WTC11 (cell line): ENCODE results near the gene ITGA1. TPM values are rescaled to one million over a fixed set of nuclear protein-coding genes. Genes with fewer than 3 reads are reported as not detected.

ENCODE experiments used
- ATAC-seq: fragments of 200-7000 bp; cut with Tn5 transposase; 2 replicates; pipeline ENCODE4 v1.10.0; 2021; ENCODE audit warnings: mild to moderate bottlenecking, moderate library complexity
- CTCF ChIA-PET: fragments of 300-600 bp; sonication (Branson Sonifier 250); formaldehyde crosslinking; loops from one replicate; lab custom pipeline; 2021; ENCODE audit warnings: antibody characterized with exemption; lab: Charles Lee
- POLR2A ChIA-PET: fragments of 350-600 bp; sonication (Branson Sonifier 250); formaldehyde crosslinking; loops from one replicate; lab custom pipeline; 2021; ENCODE audit warnings: antibody characterized with exemption; lab: Charles Lee
- DNase-seq: peaks from one replicate; pipeline ENCODE4 v3.0.0; 2021; ENCODE audit warnings: low spot score
- H3K27ac Mint-ChIP-seq: 2 replicates; pipeline ENCODE4 v1.8.0; 2021; ENCODE audit warnings: mixed read lengths
- H3K27me3 Mint-ChIP-seq: 2 replicates; pipeline ENCODE4 v1.8.0; 2021; ENCODE audit warnings: low read depth, mild to moderate bottlenecking, moderate library complexity, mixed read lengths
- H3K36me3 Mint-ChIP-seq: 2 replicates; pipeline ENCODE4 v1.8.0; 2021; ENCODE audit warnings: mixed read lengths
- H3K4me1 Mint-ChIP-seq: 2 replicates; pipeline ENCODE4 v1.8.0; 2022; ENCODE audit warnings: mixed read lengths
- H3K4me3 Mint-ChIP-seq: 2 replicates; pipeline ENCODE4 v1.8.0; 2021; ENCODE audit warnings: mild to moderate bottlenecking, moderate library complexity, mixed read lengths
- H3K9me3 Mint-ChIP-seq: 2 replicates; pipeline ENCODE4 v1.8.0; 2021; ENCODE audit warnings: mixed read lengths
- ATF1 ChIP-seq: sonication (generic); formaldehyde crosslinking; IDR thresholded peaks from 2 replicates; pipeline ENCODE4 v1.8.1; 2023; ENCODE audit warnings: mild to moderate bottlenecking, moderate library complexity, missing genetic modification reagents
- CBFB ChIP-seq: sonication (generic); formaldehyde crosslinking; IDR thresholded peaks from 2 replicates; pipeline ENCODE4 v1.8.1; 2022; ENCODE audit warnings: mild to moderate bottlenecking, low read depth, missing genetic modification reagents
- EMX1 ChIP-seq: fragments of 250-450 bp; sonication (Bioruptor Pico); IDR thresholded peaks from 2 replicates; pipeline ENCODE4 v1.8.0; 2021; ENCODE audit warnings: mild to moderate bottlenecking
- FOXK1 ChIP-seq: sonication (generic); formaldehyde crosslinking; IDR thresholded peaks from 2 replicates; pipeline ENCODE4 v1.8.0; 2022; ENCODE audit warnings: mild to moderate bottlenecking, moderate library complexity, missing genetic modification reagents
- GABPB1 ChIP-seq: sonication (generic); formaldehyde crosslinking; IDR thresholded peaks from 2 replicates; pipeline ENCODE4 v1.8.1; 2023; ENCODE audit warnings: mild to moderate bottlenecking, missing genetic modification reagents
- MYBL2 ChIP-seq: sonication (generic); formaldehyde crosslinking; IDR thresholded peaks from 2 replicates; pipeline ENCODE4 v1.8.1; 2023; ENCODE audit warnings: mild to moderate bottlenecking, moderate library complexity, missing genetic modification reagents
- PRDM15 ChIP-seq: sonication (generic); formaldehyde crosslinking; IDR thresholded peaks from 2 replicates; pipeline ENCODE4 v1.8.0; 2022; ENCODE audit warnings: missing genetic modification reagents
- SMAD4 ChIP-seq: sonication (generic); formaldehyde crosslinking; IDR thresholded peaks from 2 replicates; pipeline ENCODE4 v1.8.0; 2022; ENCODE audit warnings: mild to moderate bottlenecking, missing genetic modification reagents
- TCF7 ChIP-seq: sonication (generic); formaldehyde crosslinking; IDR thresholded peaks from 2 replicates; pipeline ENCODE4 v1.8.0; 2022; ENCODE audit warnings: mild to moderate bottlenecking, low read depth, missing genetic modification reagents, moderate library complexity
- TEAD1 ChIP-seq: sonication (generic); formaldehyde crosslinking; IDR thresholded peaks from 2 replicates; pipeline ENCODE4 v1.8.0; 2022; ENCODE audit warnings: mild to moderate bottlenecking, missing genetic modification reagents
- ZNF219 ChIP-seq: sonication (generic); formaldehyde crosslinking; IDR thresholded peaks from 2 replicates; pipeline ENCODE4 v1.8.0; 2023; ENCODE audit warnings: missing genetic modification reagents, mild to moderate bottlenecking, borderline replicate concordance
- ZNF232 ChIP-seq: sonication (generic); formaldehyde crosslinking; IDR thresholded peaks from 2 replicates; pipeline ENCODE4 v1.8.0; 2022; ENCODE audit warnings: mild to moderate bottlenecking, missing genetic modification reagents
- ZNF263 ChIP-seq: sonication (generic); formaldehyde crosslinking; IDR thresholded peaks from 2 replicates; pipeline ENCODE4 v1.8.1; 2022; ENCODE audit warnings: low read depth, mild to moderate bottlenecking, moderate library complexity, missing genetic modification reagents
- ZNF512 ChIP-seq: sonication (generic); formaldehyde crosslinking; IDR thresholded peaks from 2 replicates; pipeline ENCODE4 v1.8.1; 2022; ENCODE audit warnings: missing genetic modification reagents, borderline replicate concordance
- total RNA-seq: library from RNA; stranded (reverse); gene quantifications from 3 replicates; pipeline ENCODE4 v1.2.3, GENCODE V29; 2021
- TF ChIP-seq, protein P1 (sequence below): sonication (generic); formaldehyde crosslinking; IDR thresholded peaks from 2 replicates; pipeline ENCODE4 v1.8.1; 2022; ENCODE audit warnings: mild to moderate bottlenecking, missing genetic modification reagents, moderate library complexity, borderline replicate concordance
- TF ChIP-seq, protein P2 (sequence below): sonication (generic); formaldehyde crosslinking; IDR thresholded peaks from 2 replicates; pipeline ENCODE4 v1.8.1; 2023; ENCODE audit warnings: mild to moderate bottlenecking, missing genetic modification reagents, moderate library complexity
- TF ChIP-seq, protein P3 (sequence below): sonication (generic); formaldehyde crosslinking; IDR thresholded peaks from 2 replicates; pipeline ENCODE4 v1.8.1; 2023; ENCODE audit warnings: mild to moderate bottlenecking, missing genetic modification reagents, borderline replicate concordance
- TF ChIP-seq, protein P4 (sequence below): sonication (generic); formaldehyde crosslinking; IDR thresholded peaks from 2 replicates; pipeline ENCODE4 v1.8.1; 2022; ENCODE audit warnings: low read depth, mild to moderate bottlenecking, moderate library complexity, missing genetic modification reagents, borderline replicate concordance

The ITGA1 gene
- total RNA-seq, 1 experiment from 2014 or later = 6.5 TPM

GRCh38 chr5:52767766-52768480 lies 19.8 kb upstream of the ITGA1 start (continued):
- TF ChIP-seq, protein P1, sequence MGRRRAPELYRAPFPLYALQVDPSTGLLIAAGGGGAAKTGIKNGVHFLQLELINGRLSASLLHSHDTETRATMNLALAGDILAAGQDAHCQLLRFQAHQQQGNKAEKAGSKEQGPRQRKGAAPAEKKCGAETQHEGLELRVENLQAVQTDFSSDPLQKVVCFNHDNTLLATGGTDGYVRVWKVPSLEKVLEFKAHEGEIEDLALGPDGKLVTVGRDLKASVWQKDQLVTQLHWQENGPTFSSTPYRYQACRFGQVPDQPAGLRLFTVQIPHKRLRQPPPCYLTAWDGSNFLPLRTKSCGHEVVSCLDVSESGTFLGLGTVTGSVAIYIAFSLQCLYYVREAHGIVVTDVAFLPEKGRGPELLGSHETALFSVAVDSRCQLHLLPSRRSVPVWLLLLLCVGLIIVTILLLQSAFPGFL (CRISPR knock-in tag) = no peak

- DNase-seq (no peak), ATAC-seq (no peak)
- Mint-ChIP-seq H3K27me3 (no peaks in the 10 kb centered on the region), H3K9me3 (no peaks in the 10 kb centered on the region; the same call in 1 of the 2 replicates), H3K4me1 (peaks cover 3% of the 10 kb centered on the region), H3K27ac (no peak overlapping the region), H3K4me3 (no peak overlapping the region), H3K36me3 (no peaks in the 10 kb centered on the region)
- ChIA-PET POLR2A (interaction anchor here (0.7 to 1.0 kb wide), 2 partner anchors 10 to 1795 kb away, joined by 3 read pairs; no protein-coding TSS in a partner anchor), CTCF (no interaction called here)
- TF ChIP-seq ZNF232 (CRISPR knock-in tag) = no peak
- TF ChIP-seq, protein P2, sequence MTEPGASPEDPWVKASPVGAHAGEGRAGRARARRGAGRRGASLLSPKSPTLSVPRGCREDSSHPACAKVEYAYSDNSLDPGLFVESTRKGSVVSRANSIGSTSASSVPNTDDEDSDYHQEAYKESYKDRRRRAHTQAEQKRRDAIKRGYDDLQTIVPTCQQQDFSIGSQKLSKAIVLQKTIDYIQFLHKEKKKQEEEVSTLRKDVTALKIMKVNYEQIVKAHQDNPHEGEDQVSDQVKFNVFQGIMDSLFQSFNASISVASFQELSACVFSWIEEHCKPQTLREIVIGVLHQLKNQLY (CRISPR knock-in tag) = no peak
- no peak for TF ChIP-seq ZNF219 (CRISPR knock-in tag)
- no peak for TF ChIP-seq TCF7 (CRISPR knock-in tag)
- TF ChIP-seq SMAD4 = no peak
- no peak for TF ChIP-seq ZNF263 (CRISPR knock-in tag)
- TF ChIP-seq, protein P3, sequence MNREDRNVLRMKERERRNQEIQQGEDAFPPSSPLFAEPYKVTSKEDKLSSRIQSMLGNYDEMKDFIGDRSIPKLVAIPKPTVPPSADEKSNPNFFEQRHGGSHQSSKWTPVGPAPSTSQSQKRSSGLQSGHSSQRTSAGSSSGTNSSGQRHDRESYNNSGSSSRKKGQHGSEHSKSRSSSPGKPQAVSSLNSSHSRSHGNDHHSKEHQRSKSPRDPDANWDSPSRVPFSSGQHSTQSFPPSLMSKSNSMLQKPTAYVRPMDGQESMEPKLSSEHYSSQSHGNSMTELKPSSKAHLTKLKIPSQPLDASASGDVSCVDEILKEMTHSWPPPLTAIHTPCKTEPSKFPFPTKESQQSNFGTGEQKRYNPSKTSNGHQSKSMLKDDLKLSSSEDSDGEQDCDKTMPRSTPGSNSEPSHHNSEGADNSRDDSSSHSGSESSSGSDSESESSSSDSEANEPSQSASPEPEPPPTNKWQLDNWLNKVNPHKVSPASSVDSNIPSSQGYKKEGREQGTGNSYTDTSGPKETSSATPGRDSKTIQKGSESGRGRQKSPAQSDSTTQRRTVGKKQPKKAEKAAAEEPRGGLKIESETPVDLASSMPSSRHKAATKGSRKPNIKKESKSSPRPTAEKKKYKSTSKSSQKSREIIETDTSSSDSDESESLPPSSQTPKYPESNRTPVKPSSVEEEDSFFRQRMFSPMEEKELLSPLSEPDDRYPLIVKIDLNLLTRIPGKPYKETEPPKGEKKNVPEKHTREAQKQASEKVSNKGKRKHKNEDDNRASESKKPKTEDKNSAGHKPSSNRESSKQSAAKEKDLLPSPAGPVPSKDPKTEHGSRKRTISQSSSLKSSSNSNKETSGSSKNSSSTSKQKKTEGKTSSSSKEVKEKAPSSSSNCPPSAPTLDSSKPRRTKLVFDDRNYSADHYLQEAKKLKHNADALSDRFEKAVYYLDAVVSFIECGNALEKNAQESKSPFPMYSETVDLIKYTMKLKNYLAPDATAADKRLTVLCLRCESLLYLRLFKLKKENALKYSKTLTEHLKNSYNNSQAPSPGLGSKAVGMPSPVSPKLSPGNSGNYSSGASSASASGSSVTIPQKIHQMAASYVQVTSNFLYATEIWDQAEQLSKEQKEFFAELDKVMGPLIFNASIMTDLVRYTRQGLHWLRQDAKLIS (CRISPR knock-in tag) = no peak
Observed at GRCh38 chr5:52769061-52769460, 18.7 kb upstream of the ITGA1 start.

- ChIA-PET POLR2A (no interaction called here), CTCF (no interaction called here)
- ATAC-seq (no peak), DNase-seq (no peak)
- no peaks in the 10 kb centered on the region; the same call in 1 of the 2 replicates for H3K9me3 Mint-ChIP-seq
- peaks cover 10% of the 10 kb centered on the region for H3K4me1 Mint-ChIP-seq
- H3K4me3 Mint-ChIP-seq = no peak overlapping the region
- H3K27ac Mint-ChIP-seq = no peak overlapping the region
- no peaks in the 10 kb centered on the region for H3K27me3 Mint-ChIP-seq
- H3K36me3 Mint-ChIP-seq = no peaks in the 10 kb centered on the region
- no peak for TF ChIP-seq PRDM15 (CRISPR knock-in tag)
- TF ChIP-seq FOXK1 (CRISPR knock-in tag) = no peak
- TF ChIP-seq GABPB1 (CRISPR knock-in tag) = no peak
- TF ChIP-seq EMX1 = no peak
- TF ChIP-seq MYBL2 (CRISPR knock-in tag) = no peak
- no peak for TF ChIP-seq CBFB (CRISPR knock-in tag)
- TF ChIP-seq ZNF512 (CRISPR knock-in tag) = no peak
- TF ChIP-seq TEAD1 (CRISPR knock-in tag) = no peak
- TF ChIP-seq ATF1 (CRISPR knock-in tag) = no peak
- TF ChIP-seq, protein P4, sequence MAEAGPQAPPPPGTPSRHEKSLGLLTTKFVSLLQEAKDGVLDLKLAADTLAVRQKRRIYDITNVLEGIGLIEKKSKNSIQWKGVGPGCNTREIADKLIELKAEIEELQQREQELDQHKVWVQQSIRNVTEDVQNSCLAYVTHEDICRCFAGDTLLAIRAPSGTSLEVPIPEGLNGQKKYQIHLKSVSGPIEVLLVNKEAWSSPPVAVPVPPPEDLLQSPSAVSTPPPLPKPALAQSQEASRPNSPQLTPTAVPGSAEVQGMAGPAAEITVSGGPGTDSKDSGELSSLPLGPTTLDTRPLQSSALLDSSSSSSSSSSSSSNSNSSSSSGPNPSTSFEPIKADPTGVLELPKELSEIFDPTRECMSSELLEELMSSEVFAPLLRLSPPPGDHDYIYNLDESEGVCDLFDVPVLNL (CRISPR knock-in tag) = no peak
Observed at GRCh38 chr5:52770287-52770939, 17.3 kb upstream of the ITGA1 start.
